Lower leg skin (tissue), 3 donors: Measurements from ENCODE around the gene FASTK.

Experiments used
- CTCF ChIP-seq, 3 donors: fragments of 450-650 bp; IDR thresholded peaks; one replicate each; pipeline ENCODE4 v1.5.1; 2016; ENCODE audit warnings: antibody characterized with exemption in 3 of 3, mild to moderate bottlenecking in 3 of 3, moderate library complexity in 2 of 3
- POLR2A ChIP-seq, 2 donors: fragments of 450-650 bp; IDR thresholded peaks; one replicate each; pipeline ENCODE4 v1.6.1; 2016 to 2017; ENCODE audit warnings: antibody characterized with exemption in 2 of 2, mild to moderate bottlenecking in 1 of 2, moderate library complexity in 1 of 2

GRCh38 chr7:151064993-151065392 lies 15.6 kb downstream of the FASTK start:
- TF ChIP-seq CTCF (IDR thresholded peaks at IDR 0.05) = no peak
- TF ChIP-seq POLR2A (IDR thresholded peaks at IDR 0.05) = no peak
